MCF 10A (cell line): Measurements from ENCODE around the gene CRTAC1. TPM values are rescaled to one million over a fixed set of nuclear protein-coding genes. Genes with fewer than 3 reads are reported as not detected.

Experiments
- BruUV-seq: library from RNA; stranded (reverse); fragments of 400-500 nt; replicated peaks from 2 replicates; lab custom pipeline; 2021; lab: Mats Ljungman, UMichigan
- CTCF ChIA-PET: fragments of 300-600 bp; sonication (Branson Sonifier 250); formaldehyde crosslinking; extraction: SDS; loops from one replicate; lab custom pipeline; 2021; ENCODE audit warnings: antibody characterized with exemption, inconsistent platforms; lab: Yijun Ruan, JAX
- POLR2A ChIA-PET: fragments of 300-600, 350-650 bp; sonication (Branson Sonifier 250); formaldehyde crosslinking; extraction: SDS; loops from one replicate; lab custom pipeline; 2020; ENCODE audit warnings: antibody characterized with exemption, inconsistent platforms; lab: Yijun Ruan, JAX
- DNase-seq: peaks from one replicate; pipeline ENCODE4 v3.0.0-alpha.2; 2018; ENCODE audit not compliant: unreplicated experiment
- H3K27ac Mint-ChIP-seq: one replicate; pipeline ENCODE4 v1.8.0; 2022; ENCODE audit warnings: mild to moderate bottlenecking, low read depth, mixed read lengths; ENCODE audit not compliant: unreplicated experiment
- H3K27me3 Mint-ChIP-seq: one replicate; pipeline ENCODE4 v1.8.0; 2022; ENCODE audit warnings: mixed read lengths; ENCODE audit not compliant: insufficient read depth, unreplicated experiment
- H3K36me3 Mint-ChIP-seq: one replicate; pipeline ENCODE4 v1.8.0; 2022; ENCODE audit warnings: mild to moderate bottlenecking, moderate library complexity, mixed read lengths; ENCODE audit not compliant: insufficient read depth, unreplicated experiment
- H3K4me1 Mint-ChIP-seq: one replicate; pipeline ENCODE4 v1.8.0; 2022; ENCODE audit warnings: mixed read lengths; ENCODE audit not compliant: insufficient read depth, unreplicated experiment
- H3K4me3 Mint-ChIP-seq: one replicate; pipeline ENCODE4 v1.8.0; 2022; ENCODE audit warnings: mild to moderate bottlenecking, moderate library complexity, mixed read lengths; ENCODE audit not compliant: unreplicated experiment
- H3K9me3 Mint-ChIP-seq: one replicate; pipeline ENCODE4 v1.8.0; 2022; ENCODE audit warnings: mixed read lengths; ENCODE audit not compliant: unreplicated experiment
- CTCF ChIP-seq: fragments of 200-600 bp; IDR thresholded peaks from one replicate; pipeline ENCODE4 v1.8.0; 2022; ENCODE audit warnings: antibody characterized with exemption, mild to moderate bottlenecking; ENCODE audit not compliant: unreplicated experiment
- intact Hi-C: fragments of 100-400 bp; cut with micrococcal nuclease; formaldehyde crosslinking; loops from 2 replicates; pipeline ENCODE4 v1.14.1; 2022
- total RNA-seq: library from RNA; stranded (reverse); gene quantifications from 2 replicates; pipeline ENCODE4 v1.2.3, GENCODE V29; 2022

The CRTAC1 gene
- total RNA-seq, 1 experiment from 2014 or later: not detected

GRCh38 chr10:97928897-97929296 lies 101.5 kb downstream of the CRTAC1 start:
- POLR2A ChIA-PET: no interaction called here
- CTCF ChIA-PET: interaction anchor here (0.6 to 2.8 kb wide), 2 partner anchors 14 to 117 kb away, joined by 3 to 10 read pairs; no protein-coding TSS in a partner anchor
- Mint-ChIP-seq H3K27me3 (peaks cover 60% of the 10 kb centered on the region), H3K36me3 (no peaks in the 10 kb centered on the region), H3K9me3 (no peaks in the 10 kb centered on the region), H3K4me1 (no peaks in the 10 kb centered on the region), H3K4me3 (no peak overlapping the region), H3K27ac (no peak overlapping the region)
- DNase-seq: no peak
- intact Hi-C loops: no loop called here
- BruUV-seq: no TSS peak
- TF ChIP-seq CTCF: no peak

- no TSS peak for BruUV-seq
- H3K27me3 Mint-ChIP-seq: peaks cover 63% of the 10 kb centered on the region
- no peak overlapping the region for H3K4me3 Mint-ChIP-seq
- ChIA-PET POLR2A (no interaction called here), CTCF (interaction anchor here (0.6 to 2.6 kb wide), 4 partner anchors 9 to 114 kb away, joined by 3 to 13 read pairs (median 4); no protein-coding TSS in a partner anchor)
- H3K9me3 Mint-ChIP-seq: no peaks in the 10 kb centered on the region
- TF ChIP-seq CTCF: no peak
- H3K36me3 Mint-ChIP-seq: no peaks in the 10 kb centered on the region
- H3K4me1 Mint-ChIP-seq: no peaks in the 10 kb centered on the region
- intact Hi-C loops: no loop called here
- H3K27ac Mint-ChIP-seq: no peak overlapping the region
- DNase-seq: no peak
These were observed 102.8 kb downstream of the CRTAC1 start for GRCh38 chr10:97927622-97928021.

GRCh38 chr10:97926055-97926454 lies 104.4 kb downstream of the CRTAC1 start:
- DNase-seq: no peak
- TF ChIP-seq CTCF: no peak
- H3K36me3 Mint-ChIP-seq: no peaks in the 10 kb centered on the region
- H3K27me3 Mint-ChIP-seq: peaks cover 54% of the 10 kb centered on the region
- no peak overlapping the region for H3K27ac Mint-ChIP-seq
- H3K4me3 Mint-ChIP-seq: no peak overlapping the region
- ChIA-PET CTCF (interaction anchor here (2.6 kb wide), 1 partner anchor 11 kb away, joined by 13 read pairs; no protein-coding TSS in a partner anchor), POLR2A (no interaction called here)
- no peaks in the 10 kb centered on the region for H3K9me3 Mint-ChIP-seq
- BruUV-seq: no TSS peak
- intact Hi-C loops: no loop called here
- no peaks in the 10 kb centered on the region for H3K4me1 Mint-ChIP-seq

GRCh38 chr10:97925308-97925938 lies 105.0 kb downstream of the CRTAC1 start:
- no peaks in the 10 kb centered on the region for H3K9me3 Mint-ChIP-seq
- TF ChIP-seq CTCF: no peak
- no peaks in the 10 kb centered on the region for H3K4me1 Mint-ChIP-seq
- no peaks in the 10 kb centered on the region for H3K36me3 Mint-ChIP-seq
- no TSS peak for BruUV-seq
- H3K4me3 Mint-ChIP-seq: no peak overlapping the region
- ChIA-PET POLR2A (no interaction called here), CTCF (interaction anchor here (2.6 kb wide), 1 partner anchor 11 kb away, joined by 13 read pairs; no protein-coding TSS in a partner anchor)
- intact Hi-C loops: no loop called here
- H3K27me3 Mint-ChIP-seq: peaks cover 60% of the 10 kb centered on the region
- DNase-seq: no peak
- no peak overlapping the region for H3K27ac Mint-ChIP-seq
